ENCODE data around the gene ZNF880. TPM values are rescaled to one million over a fixed set of nuclear protein-coding genes. Genes with fewer than 3 reads are reported as not detected.

Gene ZNF880
- total RNA-seq, 4 donors from 2014 or later, result 3.6 to 16.7 (median 8.8) TPM

DNA sequence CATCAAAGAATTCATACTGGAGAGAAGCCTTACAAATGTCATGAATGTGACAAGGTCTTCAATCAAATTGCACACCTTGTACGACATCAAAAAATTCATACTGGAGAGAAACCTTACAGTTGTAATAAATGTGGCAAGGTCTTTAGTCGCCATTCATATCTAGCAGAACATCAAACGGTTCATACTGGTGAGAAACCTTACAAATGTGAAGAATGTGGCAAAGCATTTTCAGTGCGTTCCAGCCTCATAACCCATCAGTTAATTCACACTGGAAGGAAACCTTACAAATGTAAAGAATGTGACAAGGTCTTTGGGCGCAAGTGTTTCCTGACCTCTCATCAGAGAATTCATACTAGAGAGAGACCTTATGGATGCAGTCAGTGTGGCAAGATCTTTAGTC lies 46.0 kb downstream of the ZNF880 start:
- Histone ChIP-seq H3K27me3 (no peaks in the 10 kb centered on the region), H3K27ac (no peak overlapping the region), H3K36me3 (peaks cover 0 to 26% (median 5%) of the 10 kb centered on the region in 4 donors), H3K9me3 (peaks cover 65 to 80% of the 10 kb centered on the region in 2 donors), H3K4me3 (no peak overlapping the region), H3K4me1 (no peaks in the 10 kb centered on the region)
- in situ Hi-C loops (cut with MboI; ENCODE audit: low pct_ligation_motif_present in 1 of 4, low pct_unique_long_range_greater_than_20kb in 1 of 4, low sequenced_read_pairs in 3 of 4), result no loop called here
- no peak for TF ChIP-seq EP300 (IDR thresholded peaks at IDR 0.05; ENCODE audit: low read depth)
- no peak for TF ChIP-seq CTCF (IDR thresholded peaks at IDR 0.05)
- TF ChIP-seq POLR2AphosphoS5 (IDR thresholded peaks at IDR 0.05), result no peak
- TF ChIP-seq POLR2A (IDR thresholded peaks at IDR 0.05), result no peak
- no peak for DNase-seq
- intact Hi-C loops (cut with DNase I; ENCODE audit: low total_unique reads), result no loop called here
- 95 to 98% methylated on average over 4 to 5 of the region's 5 CpGs for WGBS, 2 donors (ENCODE audit: low coverage in 1 of 2)

- WGBS, 2 donors (ENCODE audit: low coverage in 1 of 2), result 90 to 100% methylated on average over 1 to 17 of the region's 27 CpGs
- in situ Hi-C loops (cut with MboI; ENCODE audit: low pct_ligation_motif_present in 1 of 4, low pct_unique_long_range_greater_than_20kb in 1 of 4, low sequenced_read_pairs in 3 of 4), result no loop called here
Observed at GRCh38 chr19:52428937-52429336, 59.2 kb downstream of the ZNF880 start, which contains the start of gene ZNF534. TSS of gene ZNF534 (plus strand) at chr19:52429148. CDS start at chr19:52431475, 2,327 bp downstream.

More at GRCh38 chr19:52428937-52429336, 59.2 kb downstream of the ZNF880 start, which contains the start of gene ZNF534:
- DNase-seq, result no peak
- intact Hi-C loops (cut with DNase I; ENCODE audit: low total_unique reads), result no loop called here
- H3K36me3 ChIP-seq, result no peaks in the 10 kb centered on the region
- H3K4me3 ChIP-seq, result no peak within 1 kb of the TSS
- TF ChIP-seq EP300 (IDR thresholded peaks at IDR 0.05; ENCODE audit: low read depth) (no peak), POLR2AphosphoS5 (IDR thresholded peaks at IDR 0.05) (no peak), CTCF (IDR thresholded peaks at IDR 0.05) (no peak), POLR2A (IDR thresholded peaks at IDR 0.05) (no peak)
- no peak within 1 kb of the TSS for H3K27ac ChIP-seq
- H3K27me3 ChIP-seq, result no peaks in the 10 kb centered on the region
- no peaks in the 10 kb centered on the region for H3K4me1 ChIP-seq
- H3K9me3 ChIP-seq, result peaks cover 42 to 52% of the 10 kb centered on the region in 2 donors

Small RNAs within 50 kb of the gene (small RNA-seq; reads per million reads assigned to genes)
- 0 reads per million in 4 donors for gene AC010332.1

Other genes with a start within 250 kb of the ZNF880 start
- 1 to 10 TPM; 2.2 to 8.4 (median 7.2) TPM for gene ZNF616, start 230.0 kb upstream of the ZNF880 start, total RNA-seq
- gene ZNF836, start 198.3 kb upstream of the ZNF880 start, total RNA-seq, result 10 to 100 TPM in 2 of 4 donors, 1 to 10 TPM in 2; 5.6 to 17.8 (median 8.7) TPM
- gene PPP2R1A, start 179.9 kb upstream of the ZNF880 start, total RNA-seq, result 100 to 1,000 TPM; 179 to 315 (median 227) TPM
- 10 to 100 TPM in 1 of 4 donors, 1 to 10 TPM in 3; 1.1 to 34.2 (median 6.8) TPM for gene ZNF766, start 100.3 kb upstream of the ZNF880 start, total RNA-seq
- gene ZNF480, start 72.8 kb upstream of the ZNF880 start, total RNA-seq, result 10 to 100 TPM in 3 of 4 donors, 1 to 10 TPM in 1; 9.4 to 20.1 (median 10.7) TPM
- 1 to 10 TPM in 2 of 4 donors, under 1 TPM in 1, not detected in 1; 0.68 to 6.6 (median 1.6) TPM for gene ZNF610, start 33.7 kb upstream of the ZNF880 start, total RNA-seq
- 10 to 100 TPM in 2 of 4 donors, 1 to 10 TPM in 1, under 1 TPM in 1; 1.00 to 15.8 (median 9.0) TPM for gene ZNF528, start 27.9 kb downstream of the ZNF880 start, total RNA-seq
- not detected for gene ZNF534, start 59.2 kb downstream of the ZNF880 start, total RNA-seq
- gene ZNF578, start 83.6 kb downstream of the ZNF880 start, total RNA-seq, result under 1 TPM in 2 of 4 donors, not detected in 2; 0.95 to 0.96 TPM
- 10 to 100 TPM; 21.5 to 66.6 (median 36.8) TPM for gene ZNF808, start 157.7 kb downstream of the ZNF880 start, total RNA-seq
- gene ZNF701, start 200.4 kb downstream of the ZNF880 start, total RNA-seq, result 10 to 100 TPM; 12.0 to 31.1 (median 23.9) TPM